DND-41 (cell line): ENCODE measurements around the gene SPACDR.

Source experiments
- ATAC-seq: fragments of 200-7000 bp; cut with Tn5 transposase; 3 replicates; pipeline ENCODE4 v1.9.1; 2021; ENCODE audit warnings: low read depth; ENCODE audit not compliant: insufficient read depth
- DNase-seq: peaks from one replicate; pipeline ENCODE4 v3.0.0-alpha.2; 2020
- H2AFZ ChIP-seq: 2 replicates; pipeline ENCODE4 v1.6.0; 2012; ENCODE audit warnings: low read depth, low read length
- H3K27ac ChIP-seq: 2 replicates; pipeline ENCODE4 v1.5.1; 2012; ENCODE audit warnings: low read length, inconsistent platforms
- H3K27me3 ChIP-seq: fragments of 200-600 bp; sonication (generic); 2 replicates; pipeline ENCODE4 v1.6.0; 2012; ENCODE audit warnings: low read length, mild to moderate bottlenecking, inconsistent platforms; ENCODE audit not compliant: insufficient read depth, poor library complexity
- H3K36me3 ChIP-seq: 2 replicates; pipeline ENCODE4 v1.5.1; 2012; ENCODE audit warnings: low read length, inconsistent platforms; ENCODE audit not compliant: insufficient read depth
- H3K4me1 ChIP-seq: 2 replicates; pipeline ENCODE4 v1.5.1; 2012; ENCODE audit warnings: mild to moderate bottlenecking, low read length; ENCODE audit not compliant: insufficient read depth
- H3K4me2 ChIP-seq: 2 replicates; pipeline ENCODE4 v1.6.0; 2012; ENCODE audit warnings: mild to moderate bottlenecking, moderate library complexity, low read length, inconsistent platforms; ENCODE audit not compliant: insufficient read depth
- H3K4me3 ChIP-seq, 2 experiments: fragments of 200-600 bp in 1 of 2; shearing (Covaris generic) in 1 of 2; 2 replicates each; pipeline ENCODE4 v1.5.1; 2012 to 2016; ENCODE audit warnings: inconsistent platforms in 2 of 2, low read length in 2 of 2, mild to moderate bottlenecking in 2 of 2, low read depth in 1 of 2, moderate library complexity in 1 of 2
- H3K79me2 ChIP-seq: 2 replicates; pipeline ENCODE4 v1.6.0; 2012; ENCODE audit warnings: low read length, inconsistent platforms; ENCODE audit not compliant: insufficient read depth
- H3K9ac ChIP-seq: 2 replicates; pipeline ENCODE4 v1.6.0; 2012; ENCODE audit warnings: low read depth, mild to moderate bottlenecking, inconsistent platforms, low read length, moderate library complexity
- H3K9me3 ChIP-seq: 2 replicates; pipeline ENCODE4 v1.5.1; 2012; ENCODE audit warnings: low read length, moderate library complexity, mild to moderate bottlenecking, inconsistent platforms; ENCODE audit not compliant: insufficient read depth, severe bottlenecking
- H4K20me1 ChIP-seq: 2 replicates; pipeline ENCODE4 v1.6.0; 2012; ENCODE audit warnings: low read length; ENCODE audit not compliant: insufficient read depth
- EZH2 ChIP-seq: IDR thresholded peaks from 3 replicates; pipeline ENCODE4 v1.6.1; 2012; ENCODE audit warnings: borderline replicate concordance, low read depth, mild to moderate bottlenecking, moderate library complexity, low read length, inconsistent platforms; ENCODE audit not compliant: severe bottlenecking
- TF ChIP-seq, protein P1 (sequence below): IDR thresholded peaks from 2 replicates; pipeline ENCODE4 v1.5.1; 2012; ENCODE audit warnings: borderline replicate concordance, low read length, moderate library complexity, mild to moderate bottlenecking; ENCODE audit not compliant: poor library complexity, severe bottlenecking; ENCODE audit errors: extremely low read depth

The SPACDR gene

GRCh38 chr7:100407285-100408180 is 56.5 kb downstream of the SPACDR start:
- ATAC-seq (peak; percentile 90), DNase-seq (peak; percentile 36)
- Histone ChIP-seq H3K9me3 (no peaks in the 10 kb centered on the region), H3K27ac (no peak overlapping the region), H4K20me1 (no peaks in the 10 kb centered on the region; the same call in 1 of the 2 replicates), H3K9ac (no peak overlapping the region), H2AFZ (no peak overlapping the region), H3K27me3 (peaks cover 3% of the 10 kb centered on the region), H3K4me3 (no peak overlapping the region), H3K4me1 (no peaks in the 10 kb centered on the region), H3K36me3 (no peaks in the 10 kb centered on the region), H3K79me2 (no peaks in the 10 kb centered on the region), H3K4me2 (no peak overlapping the region)
- TF ChIP-seq, protein P1, sequence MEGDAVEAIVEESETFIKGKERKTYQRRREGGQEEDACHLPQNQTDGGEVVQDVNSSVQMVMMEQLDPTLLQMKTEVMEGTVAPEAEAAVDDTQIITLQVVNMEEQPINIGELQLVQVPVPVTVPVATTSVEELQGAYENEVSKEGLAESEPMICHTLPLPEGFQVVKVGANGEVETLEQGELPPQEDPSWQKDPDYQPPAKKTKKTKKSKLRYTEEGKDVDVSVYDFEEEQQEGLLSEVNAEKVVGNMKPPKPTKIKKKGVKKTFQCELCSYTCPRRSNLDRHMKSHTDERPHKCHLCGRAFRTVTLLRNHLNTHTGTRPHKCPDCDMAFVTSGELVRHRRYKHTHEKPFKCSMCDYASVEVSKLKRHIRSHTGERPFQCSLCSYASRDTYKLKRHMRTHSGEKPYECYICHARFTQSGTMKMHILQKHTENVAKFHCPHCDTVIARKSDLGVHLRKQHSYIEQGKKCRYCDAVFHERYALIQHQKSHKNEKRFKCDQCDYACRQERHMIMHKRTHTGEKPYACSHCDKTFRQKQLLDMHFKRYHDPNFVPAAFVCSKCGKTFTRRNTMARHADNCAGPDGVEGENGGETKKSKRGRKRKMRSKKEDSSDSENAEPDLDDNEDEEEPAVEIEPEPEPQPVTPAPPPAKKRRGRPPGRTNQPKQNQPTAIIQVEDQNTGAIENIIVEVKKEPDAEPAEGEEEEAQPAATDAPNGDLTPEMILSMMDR: peak; percentile 69
- no peak for TF ChIP-seq EZH2

DNA sequence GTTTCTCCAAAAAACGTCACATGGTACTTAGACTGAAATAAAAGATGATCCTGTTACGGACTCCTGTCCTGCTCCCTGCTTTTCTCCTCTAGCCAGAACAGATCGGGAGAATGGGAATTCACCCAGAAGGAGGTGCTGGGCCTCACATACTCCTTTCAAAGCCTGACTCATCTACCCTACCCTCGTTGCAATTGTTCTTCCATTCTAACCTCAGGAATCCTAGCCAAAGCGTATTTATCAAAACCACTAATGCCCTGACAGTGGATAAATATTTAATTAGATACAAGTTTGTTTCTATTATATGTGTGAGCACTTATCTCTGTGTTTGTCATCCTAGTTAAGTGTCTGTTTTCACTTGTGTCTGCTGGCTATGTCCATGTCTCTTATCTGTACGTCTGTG is 57.3 kb downstream of the SPACDR start:
- DNase-seq: no peak
- Histone ChIP-seq H3K79me2 (no peaks in the 10 kb centered on the region), H3K9ac (no peak overlapping the region), H3K4me1 (no peaks in the 10 kb centered on the region), H3K36me3 (no peaks in the 10 kb centered on the region), H3K27ac (no peak overlapping the region), H4K20me1 (no peaks in the 10 kb centered on the region), H3K4me3 (no peak overlapping the region), H3K4me2 (no peak overlapping the region), H3K9me3 (no peaks in the 10 kb centered on the region), H2AFZ (no peak overlapping the region), H3K27me3 (peaks cover 3% of the 10 kb centered on the region)
- ATAC-seq: no peak
- TF ChIP-seq, protein P1: no peak
- no peak for TF ChIP-seq EZH2
